Inferior parietal cortex (tissue), 1 donor: ENCODE data around the gene TAF12.
A peak's percentile ranks its signal among the peaks of the same experiment; 100 is the strongest.
"Not testable (repeated sequence)": the region's sequence is repeated elsewhere in the genome, so short reads cannot be mapped to it uniquely, and the experiment has no call there.

Experiments used
- DNase-seq: peaks from one replicate; pipeline ENCODE4 v3.0.0-alpha.2; 2016; ENCODE audit errors: extremely low spot score

Gene TAF12, protein sequence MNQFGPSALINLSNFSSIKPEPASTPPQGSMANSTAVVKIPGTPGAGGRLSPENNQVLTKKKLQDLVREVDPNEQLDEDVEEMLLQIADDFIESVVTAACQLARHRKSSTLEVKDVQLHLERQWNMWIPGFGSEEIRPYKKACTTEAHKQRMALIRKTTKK

DNA sequence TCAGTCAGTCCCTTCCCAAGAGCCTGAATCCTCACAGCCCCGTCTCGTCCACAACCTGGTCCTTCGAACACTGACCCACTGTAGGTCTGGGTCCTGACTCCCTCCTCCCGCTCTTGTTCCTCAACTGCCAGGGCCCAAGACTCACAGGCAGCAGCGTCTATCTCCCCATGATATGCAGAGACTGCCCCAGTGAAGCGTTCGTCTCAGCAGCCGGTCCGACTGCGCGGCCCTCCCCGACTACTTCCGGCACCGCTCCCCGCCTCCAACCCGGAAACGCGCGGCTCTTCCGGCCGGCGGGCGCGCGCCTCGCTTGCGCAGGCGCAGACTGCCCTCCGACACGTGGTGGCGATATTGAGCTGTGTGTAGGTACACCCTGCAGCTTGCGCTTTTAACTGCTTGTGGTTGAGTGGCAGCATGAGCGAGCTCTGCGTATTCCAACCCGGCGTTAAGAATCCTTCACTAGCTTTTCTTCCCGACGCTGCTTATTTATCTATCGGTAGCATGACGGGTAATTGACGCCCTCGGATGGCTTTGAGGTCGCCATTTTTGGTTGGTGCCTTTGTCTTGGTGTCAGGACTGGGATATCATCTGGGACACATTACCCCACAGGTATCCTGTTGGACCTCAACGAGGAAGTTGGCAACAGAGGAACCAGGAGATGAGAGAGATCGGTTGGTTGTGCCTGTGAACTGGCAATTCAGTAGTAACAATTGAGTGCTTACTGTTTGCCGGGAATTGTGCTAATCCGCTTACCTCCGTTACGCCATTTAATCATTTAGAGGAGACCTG, at the start of gene TAF12:
Gene TAF12 (minus strand): TSS at position 221 of the 789 bp plus-strand sequence. CDS start 20,986 bp downstream, outside the sequence.
- DNase-seq: peak; percentile 97

DNA sequence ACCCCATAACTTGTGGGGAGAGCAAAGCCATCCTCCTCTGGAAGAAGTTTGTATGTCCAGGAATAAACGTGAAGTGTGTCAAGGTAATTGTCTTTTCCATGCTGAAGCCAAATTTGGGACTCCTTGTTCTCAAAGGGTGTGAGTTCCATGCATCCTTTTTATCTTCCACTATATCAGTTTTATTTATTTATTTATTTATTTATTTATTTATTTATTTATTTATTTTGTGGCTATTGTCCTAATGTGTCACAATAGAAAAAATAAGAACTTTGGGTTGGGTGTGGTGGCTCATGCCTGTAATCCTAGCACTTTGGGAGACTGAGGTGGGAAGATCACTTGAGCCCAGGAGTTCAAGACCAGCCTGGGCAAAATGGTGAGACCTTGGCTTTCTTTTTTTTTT, 48.8 kb upstream of the TAF12 start:
- not testable (repeated sequence) for DNase-seq

DNA sequence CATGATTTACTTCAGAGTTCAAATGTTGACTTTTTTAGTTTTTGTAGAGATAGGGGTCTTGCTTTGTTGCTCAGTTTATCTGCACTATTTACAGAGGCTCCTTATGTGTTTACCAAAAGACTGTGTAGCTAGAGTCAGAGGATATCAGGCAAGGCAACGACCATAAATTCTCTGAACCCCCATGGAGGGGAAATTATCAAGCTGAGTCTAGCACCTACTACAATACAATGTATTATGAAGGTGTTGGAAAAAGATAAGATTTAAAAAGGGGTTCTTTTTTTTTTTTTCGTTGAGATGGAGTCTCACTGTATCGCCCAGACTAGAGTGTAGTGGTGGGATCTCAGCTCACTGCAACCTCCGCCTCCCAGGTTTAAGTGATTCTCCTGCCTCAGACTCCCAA, 42.1 kb upstream of the TAF12 start:
- DNase-seq: no peak

DNA sequence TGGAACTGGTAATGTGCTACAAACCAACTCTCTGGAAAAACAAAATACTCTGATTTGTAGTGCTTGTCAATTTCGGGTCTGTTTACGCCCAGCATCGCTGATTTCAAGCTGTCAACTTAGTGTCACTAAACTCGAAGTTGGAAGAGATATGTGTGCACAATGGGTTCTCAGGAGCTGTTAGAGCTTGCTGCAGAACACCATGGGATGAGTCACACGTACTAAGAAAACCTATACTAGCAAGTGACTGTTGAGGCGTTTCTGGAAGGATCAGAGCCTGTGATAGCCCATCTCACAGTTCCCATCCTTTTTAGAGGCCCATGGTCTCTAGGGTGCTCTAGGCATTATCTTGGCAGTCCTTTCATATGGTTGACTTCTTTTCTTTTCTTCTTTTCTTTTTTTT, 40.0 kb upstream of the TAF12 start:
- DNase-seq: no peak

DNA sequence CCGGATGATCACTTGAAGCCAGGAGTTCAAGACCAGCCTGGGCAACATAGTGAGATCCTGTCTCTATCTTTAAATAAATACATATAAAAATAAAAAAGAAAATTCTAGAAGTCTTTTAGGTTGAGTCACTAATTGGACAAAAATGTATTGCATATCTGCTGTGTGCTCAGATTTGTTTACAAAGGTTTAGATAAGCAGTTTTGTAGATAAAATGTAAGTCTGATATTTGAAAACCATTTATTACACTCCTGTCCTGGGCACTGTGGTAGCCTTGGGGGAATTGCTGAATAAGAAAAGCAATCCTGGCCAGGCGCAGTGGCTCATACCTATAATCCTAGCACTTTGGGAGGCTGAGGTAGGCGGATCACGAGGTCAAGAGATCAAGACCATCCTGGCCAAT, 37.3 kb upstream of the TAF12 start:
- no peak for DNase-seq

DNA sequence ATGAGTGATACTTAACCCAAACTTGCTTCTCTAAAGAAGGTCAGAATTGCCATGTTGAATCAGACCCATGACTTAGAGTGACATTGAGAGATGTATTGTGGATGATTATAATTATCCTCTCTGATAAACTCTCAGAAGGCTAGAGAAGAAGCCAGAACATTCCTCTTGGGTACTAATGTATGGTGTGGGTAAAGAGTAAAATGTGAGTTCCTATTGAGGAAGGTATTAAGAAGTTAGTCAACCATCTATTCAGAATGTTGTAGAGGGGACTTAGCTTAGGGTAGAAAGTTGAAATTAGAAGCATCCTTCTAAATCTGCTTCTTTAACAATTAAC, 33.0 kb upstream of the TAF12 start:
- no peak for DNase-seq

DNA sequence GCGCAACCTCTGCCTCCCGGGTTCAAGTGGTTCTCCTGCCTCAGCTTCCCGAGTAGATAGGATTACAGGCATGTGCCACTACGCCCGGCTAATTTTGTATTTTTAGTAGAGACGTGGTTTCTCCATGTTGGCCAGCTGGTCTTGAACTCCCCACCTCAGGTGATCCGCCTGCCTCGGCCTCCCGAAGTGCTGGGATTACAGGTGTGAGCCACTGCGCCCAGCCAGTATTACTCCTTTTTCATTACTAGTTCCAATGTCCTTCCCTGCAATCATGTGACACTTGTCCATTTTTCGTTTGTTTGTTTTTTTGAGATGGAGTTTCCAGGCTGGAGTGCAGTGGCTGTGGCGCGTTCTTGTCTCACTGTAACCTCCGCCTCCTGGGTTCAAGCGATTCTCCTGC, 30.1 kb upstream of the TAF12 start:
- not testable (repeated sequence) for DNase-seq

DNA sequence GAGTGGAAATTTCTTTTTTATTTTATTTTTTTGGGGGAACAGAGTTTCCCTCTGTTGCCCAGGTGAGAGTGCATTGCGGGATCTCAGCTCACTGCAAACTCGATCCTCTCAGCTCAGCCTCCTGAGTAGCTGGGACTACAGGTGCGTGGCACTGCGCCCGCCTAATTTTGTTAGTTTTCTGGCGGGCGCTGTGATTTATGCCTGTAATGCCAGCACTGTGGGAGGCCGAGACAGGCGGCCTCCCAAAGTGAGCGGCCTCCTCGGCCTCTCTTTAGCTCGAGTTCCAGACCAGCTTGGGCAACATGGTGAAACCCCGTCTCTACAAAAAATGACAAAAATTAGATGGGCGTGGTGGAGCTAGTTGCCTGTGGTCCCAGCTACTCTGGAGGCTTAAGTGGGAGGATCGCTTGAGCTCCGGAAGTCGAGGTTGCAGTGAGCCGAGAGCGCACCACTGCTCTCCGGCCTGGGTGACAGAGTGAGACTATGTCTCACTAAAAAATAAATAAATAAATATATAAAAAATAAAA, 28.4 kb upstream of the TAF12 start:
- DNase-seq: no peak

DNA sequence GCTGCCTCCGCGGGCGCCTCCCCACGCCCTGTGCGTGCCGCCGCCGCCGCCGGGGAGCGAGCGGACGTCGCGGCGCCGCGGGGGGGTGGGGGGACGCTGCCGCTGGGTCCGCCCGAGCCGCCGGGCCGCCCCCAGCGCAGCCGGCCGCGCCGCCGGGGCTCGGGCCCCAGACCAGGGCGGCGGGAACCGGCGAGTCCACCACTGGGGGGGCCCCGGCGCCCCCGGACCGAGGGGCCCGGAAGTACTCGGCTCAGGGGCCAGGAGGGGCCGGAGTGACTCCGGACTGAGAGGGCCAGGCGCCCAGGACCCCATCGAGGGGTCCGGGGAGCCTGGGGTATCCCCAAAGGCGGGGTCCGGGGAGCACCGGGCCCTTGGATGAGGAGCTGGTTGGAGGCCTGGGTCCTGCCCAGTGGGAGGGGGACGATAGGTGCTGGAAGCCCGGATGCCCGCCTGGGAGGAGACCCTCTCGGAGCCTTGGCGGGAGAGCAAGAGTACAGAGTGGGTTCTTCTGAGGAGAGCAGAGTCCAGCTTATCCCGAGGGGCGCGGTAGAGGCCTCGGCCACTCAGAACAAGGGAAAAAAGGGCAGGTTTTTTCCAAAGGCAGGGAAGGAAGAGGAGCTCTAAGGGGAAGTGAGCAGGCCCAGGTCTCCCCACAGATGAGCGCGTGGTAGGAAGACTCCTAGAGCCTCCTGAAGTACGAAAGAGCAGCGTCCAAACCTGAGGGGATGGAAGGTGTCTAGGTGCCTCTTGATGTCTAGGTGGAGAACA, 26.3 kb upstream of the TAF12 start:
- DNase-seq: peak; percentile 28

DNA sequence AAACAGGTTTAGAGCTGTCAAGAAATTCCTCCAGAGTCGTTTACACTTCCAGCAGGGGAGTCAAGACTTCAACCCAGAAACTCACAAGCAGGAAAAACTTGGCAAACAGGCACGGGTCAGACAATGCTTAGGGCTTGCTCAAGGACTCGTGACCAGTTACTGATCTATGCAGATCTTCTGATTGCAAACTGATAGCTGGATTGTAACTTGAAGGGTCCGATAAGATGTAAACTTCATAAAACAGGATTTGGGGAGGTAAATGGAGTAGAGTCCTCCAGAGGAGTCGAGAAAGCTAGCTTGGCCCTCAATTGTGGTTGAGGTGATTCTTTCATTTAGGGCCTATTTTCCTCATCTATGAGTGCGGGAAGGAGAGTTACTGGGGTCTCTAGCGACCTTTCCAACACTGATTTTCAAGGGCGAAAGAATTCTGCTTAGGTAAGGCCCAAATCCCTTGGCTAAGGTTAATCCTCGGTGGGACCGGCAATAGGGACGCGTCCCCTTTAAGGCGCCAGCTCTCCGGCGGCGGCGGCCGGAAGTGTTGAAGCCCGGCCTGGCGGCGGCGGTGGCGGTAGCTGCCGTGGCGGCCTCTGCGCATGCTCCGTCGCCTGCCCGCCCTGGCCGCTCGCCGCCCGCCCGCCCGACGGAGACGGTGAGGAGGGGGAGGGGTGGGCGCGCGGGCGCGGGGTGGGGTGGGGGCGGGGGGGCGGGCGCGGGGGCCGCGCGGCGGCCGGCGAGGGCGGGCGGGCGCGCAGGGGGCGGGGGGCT, 25.5 kb upstream of the TAF12 start, which contains the start of gene GMEB1:
Gene GMEB1 (plus strand): TSS at position 594 of the 765 bp plus-strand sequence. CDS start 14,829 bp downstream, outside the sequence.
- DNase-seq: peak; percentile 89

DNA sequence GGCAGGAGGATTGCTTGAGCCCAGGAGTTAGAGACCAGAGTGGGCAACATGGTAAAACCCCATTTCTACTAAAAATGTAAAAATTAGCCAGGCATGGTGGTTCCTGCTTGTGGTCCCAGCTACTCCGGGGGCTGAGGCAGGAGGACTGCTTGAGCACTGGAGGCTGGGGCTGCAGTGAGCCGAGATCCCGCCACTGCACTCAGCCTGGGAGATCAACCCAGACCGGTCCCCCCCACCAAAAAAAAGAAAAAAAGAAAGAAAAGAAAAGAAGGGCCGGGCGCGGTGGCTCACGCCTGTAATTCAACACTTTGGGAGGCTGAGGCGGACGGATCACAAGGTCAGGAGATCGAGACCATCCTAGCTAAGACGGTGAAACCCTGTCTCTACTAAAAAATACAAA, 23.9 kb upstream of the TAF12 start:
- DNase-seq: no peak

DNA sequence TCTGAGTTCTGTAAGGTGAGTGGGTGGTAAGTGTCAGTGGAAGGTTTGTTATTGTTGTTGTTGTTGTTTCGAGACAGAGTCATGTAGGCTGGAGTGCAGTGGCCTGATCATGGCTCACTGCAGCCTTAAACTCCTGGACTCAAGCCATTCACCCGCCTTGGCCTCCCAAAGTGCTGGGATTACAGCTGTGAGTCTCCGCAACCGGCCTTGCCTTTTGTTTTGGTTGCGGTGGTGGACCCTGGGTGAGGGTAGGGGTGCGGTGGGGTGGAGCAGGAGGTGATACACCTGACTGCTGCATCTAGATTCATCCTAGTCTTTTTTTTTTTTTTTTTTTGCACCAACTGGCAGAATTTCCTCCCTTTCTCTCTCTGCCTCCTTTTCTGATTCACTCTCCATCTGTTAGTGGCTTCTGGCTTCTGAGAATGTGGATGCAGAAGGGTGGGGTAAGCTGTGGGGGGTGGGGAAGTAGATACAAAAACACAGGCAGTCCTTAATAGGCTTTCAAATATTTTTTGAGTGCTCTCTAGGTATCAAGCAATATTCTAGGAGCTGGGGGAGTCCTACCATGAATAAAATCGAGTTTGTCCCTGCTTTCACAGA, 21.1 kb upstream of the TAF12 start:
- DNase-seq: no peak

DNA sequence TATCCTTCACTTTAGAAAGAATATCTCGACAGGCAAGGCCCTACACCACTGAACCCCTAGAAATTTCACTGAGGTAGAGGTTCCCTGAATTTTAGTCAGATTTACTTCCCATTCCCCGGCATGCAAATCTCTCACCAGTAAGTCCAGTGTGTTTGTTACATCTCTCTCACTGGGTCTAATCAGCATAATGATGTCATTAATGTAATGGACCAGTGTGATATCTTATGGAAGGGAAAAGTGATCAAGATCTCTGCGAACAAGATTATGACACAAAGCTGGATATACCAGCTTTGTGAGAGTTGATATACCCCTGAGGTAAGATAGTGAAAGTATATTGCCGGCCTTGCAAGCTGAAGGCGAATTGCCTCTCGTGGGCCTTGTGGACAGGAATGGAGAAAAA, 13.5 kb upstream of the TAF12 start:
- no peak for DNase-seq

DNA sequence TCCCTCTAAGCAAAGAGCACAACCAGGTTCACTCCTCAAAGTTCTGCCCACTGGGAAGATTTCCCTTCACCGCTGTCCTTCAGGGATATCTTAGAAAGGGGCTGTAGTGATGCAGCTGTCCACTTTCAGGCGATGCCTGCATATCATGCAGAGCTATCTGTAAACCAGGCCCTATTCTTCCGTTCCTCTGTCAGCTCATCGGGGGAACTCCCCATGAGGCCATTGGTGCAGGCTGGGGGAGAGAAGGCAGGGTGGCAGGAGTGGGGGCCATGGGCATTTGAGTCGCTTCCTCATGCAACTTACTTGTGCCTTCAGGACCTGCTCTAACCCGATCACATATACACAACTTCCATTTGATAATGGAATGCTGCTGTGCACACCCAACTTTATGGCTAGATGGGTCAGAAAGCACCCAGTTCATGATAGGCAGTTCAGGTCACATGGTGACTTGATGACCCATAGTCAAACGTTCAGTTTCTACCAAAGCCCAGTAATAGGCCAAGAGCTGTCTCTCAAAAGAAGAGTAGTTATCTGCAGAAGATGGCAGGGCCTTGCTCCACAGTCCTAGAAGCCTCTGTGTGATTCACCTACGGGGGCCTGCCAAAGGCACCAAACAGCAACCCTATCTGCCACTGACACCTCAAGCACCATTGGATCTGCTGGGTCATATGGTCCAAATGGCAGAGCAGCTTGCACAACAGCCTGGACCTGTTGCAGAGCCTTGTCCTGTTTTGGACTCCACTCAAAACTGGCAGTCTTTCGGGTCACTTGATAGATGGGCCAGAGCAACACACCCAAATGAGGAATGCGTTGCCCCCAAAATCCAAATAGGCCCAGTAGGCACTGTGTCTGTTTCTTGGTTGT, 12.8 kb upstream of the TAF12 start:
- DNase-seq: not testable (repeated sequence)

DNA sequence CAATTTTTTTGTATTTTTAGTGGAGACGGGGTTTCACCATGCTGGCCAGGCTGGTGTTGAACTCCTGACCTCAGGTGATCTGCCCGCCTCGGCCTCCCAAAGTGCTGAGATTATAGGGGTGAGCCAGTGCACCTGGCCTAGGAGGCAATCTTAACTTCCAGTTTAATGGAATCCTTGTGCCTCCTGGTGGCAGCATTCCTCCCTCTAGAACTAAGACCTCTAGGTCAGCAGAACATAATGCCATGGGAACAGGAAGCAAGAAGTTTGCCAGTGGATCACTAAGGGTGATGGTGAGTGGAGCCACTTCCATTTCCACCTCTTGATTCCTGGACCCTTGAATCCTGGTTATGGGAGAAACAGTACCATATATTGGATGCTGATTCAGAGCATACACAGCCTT, 11.0 kb upstream of the TAF12 start:
- not testable (repeated sequence) for DNase-seq

DNA sequence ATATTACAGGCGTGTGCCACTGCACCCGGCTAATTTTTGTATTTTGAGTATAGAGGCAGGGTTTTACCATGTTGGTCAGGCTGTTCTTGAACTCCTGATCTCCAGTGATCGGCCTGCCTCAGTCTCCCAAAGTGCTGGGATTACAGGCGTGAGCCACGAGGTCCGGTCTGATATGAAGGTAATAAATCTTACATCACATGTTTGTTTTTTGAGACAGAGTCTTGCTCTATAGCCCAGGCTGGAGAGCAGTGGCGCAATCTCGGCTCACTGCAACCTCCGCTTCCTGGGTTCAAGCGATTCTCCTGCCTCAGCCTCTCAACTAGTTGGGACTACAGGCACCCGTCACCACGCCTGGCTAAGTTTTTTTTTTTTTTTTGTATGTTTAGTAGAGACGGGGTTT, 10.2 kb upstream of the TAF12 start:
- not testable (repeated sequence) for DNase-seq

DNA sequence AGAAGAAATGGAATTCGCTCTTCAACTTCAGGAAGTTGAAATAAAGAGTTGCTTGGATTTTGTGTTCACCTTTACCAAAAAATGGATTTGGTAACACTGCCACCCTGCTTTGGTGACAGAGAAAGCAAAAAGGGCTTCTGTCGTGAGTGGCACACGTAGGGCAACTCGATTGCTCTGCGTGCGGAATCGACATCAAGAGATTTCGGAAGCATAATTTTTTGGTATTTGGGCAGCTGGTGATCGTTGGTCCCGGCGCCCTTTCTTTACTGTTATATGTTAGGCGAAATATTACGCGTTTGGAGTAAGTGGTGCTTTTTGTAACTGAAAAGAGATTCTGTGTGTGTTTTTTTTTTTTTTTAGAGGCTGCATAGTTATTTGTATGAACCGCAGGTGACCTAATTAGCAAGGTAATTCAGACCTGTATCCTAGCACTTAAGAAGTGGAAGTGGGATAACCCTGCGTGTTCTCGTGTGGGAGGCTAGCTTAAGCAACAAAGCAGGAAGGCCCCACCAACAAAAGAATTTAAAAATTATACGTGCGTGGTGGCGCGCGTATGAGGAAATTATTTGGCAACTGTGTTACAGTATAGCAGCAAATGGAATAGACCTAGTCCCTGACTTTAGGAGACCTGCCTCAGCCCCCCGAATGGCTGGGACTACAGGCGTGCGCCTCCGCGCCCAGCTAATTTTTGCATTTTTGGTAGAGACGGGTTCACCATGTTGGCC, 5.8 kb upstream of the TAF12 start, which contains the start of gene RNU11:
Gene RNU11 (plus strand): TSS at position 127 of the 725 bp plus-strand sequence.
- DNase-seq: peak; percentile 97

DNA sequence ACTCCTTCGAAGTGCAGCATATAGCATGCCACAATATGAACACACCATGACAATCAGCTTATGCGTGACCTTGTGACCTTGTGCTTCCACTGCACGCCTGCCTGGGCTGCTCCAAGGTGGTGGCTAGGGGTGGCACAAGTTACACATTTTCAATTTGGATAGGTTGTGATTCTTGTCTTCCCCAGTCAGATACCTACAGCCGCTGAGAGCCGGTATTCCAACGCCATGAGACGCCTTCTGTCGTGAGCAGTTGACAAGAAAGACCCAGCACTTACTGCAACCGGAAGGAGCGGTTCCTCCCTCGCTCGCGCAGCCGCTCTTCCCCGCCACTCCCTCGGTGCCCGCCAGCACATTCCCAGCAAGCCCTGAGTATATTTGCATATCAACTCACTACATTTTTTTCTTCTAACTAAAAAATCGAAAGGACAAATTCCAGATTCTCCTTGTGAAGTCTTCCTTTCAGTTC, 5.2 kb upstream of the TAF12 start:
- DNase-seq: no peak

DNA sequence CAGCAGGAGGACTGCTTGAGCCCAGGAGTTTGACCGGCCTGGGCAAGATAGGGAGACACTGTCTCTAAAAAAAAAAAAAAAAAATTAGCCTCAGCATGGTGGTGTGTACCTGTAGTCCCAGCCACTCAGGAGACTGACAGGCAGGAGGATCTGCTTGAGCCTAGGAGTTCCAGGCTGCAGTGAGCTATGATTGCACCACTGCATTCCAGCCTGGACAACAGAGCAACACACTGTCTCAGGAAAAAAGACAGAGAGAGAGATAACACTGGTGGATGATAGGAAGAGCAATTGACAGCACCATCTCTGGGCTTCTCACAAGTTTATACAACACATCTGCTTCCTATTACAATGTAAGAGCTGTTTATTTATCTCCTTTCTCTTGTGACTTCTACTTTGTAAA, 3.2 kb upstream of the TAF12 start:
- DNase-seq: no peak
